Esophagus muscularis mucosa (tissue), 4 donors: ENCODE results near the gene RNF19B.

Experiments
- EP300 ChIP-seq: sonication (generic); formaldehyde crosslinking; IDR thresholded peaks from one replicate; pipeline ENCODE4 v1.6.1; 2017; ENCODE audit warnings: antibody characterized with exemption
- POLR2A ChIP-seq: fragments of 450-650 bp; IDR thresholded peaks from one replicate; pipeline ENCODE4 v1.6.1; 2017; ENCODE audit warnings: antibody characterized with exemption, moderate library complexity, mild to moderate bottlenecking, low read depth
- POLR2AphosphoS5 ChIP-seq, 2 donors: sonication (generic); formaldehyde crosslinking; IDR thresholded peaks; one replicate each; pipeline ENCODE4 v1.6.1; 2017; ENCODE audit warnings: antibody characterized with exemption in 2 of 2
- TF ChIP-seq, protein P1 (sequence below), 3 experiments: fragments of 200-600 bp in 2 of 3; fragments of 450-650 bp in 1 of 3; sonication (generic) in 2 of 3; IDR thresholded peaks; one replicate each; pipeline ENCODE4 v1.5.1; 2017 to 2019; ENCODE audit warnings: antibody characterized with exemption in 3 of 3, mild to moderate bottlenecking in 2 of 3, moderate library complexity in 1 of 3

DNA sequence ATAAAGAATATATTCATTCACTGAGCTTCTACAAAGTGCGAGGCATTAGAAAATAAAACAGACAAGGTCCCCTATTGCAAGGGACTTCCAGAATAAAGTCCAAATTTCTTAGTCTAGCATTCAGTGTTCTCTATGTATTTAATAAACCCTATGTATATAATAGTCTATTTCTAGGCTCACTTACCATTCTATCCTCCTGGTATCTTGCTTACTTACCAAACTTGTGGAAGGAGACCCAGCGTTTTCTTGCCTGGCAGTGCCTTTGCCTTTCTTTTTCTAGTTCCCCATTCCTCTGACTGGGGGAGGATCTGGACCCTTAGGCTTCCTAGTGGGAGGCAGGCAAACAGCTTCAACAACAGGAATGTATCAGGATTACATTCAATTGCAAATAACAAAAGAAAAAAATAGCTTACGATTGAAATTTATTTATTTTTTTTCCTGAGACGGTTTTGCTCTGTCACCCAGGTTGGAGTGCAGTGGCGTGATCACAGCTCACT, 690 bp upstream of the RNF19B start:
- TF ChIP-seq, protein P1, sequence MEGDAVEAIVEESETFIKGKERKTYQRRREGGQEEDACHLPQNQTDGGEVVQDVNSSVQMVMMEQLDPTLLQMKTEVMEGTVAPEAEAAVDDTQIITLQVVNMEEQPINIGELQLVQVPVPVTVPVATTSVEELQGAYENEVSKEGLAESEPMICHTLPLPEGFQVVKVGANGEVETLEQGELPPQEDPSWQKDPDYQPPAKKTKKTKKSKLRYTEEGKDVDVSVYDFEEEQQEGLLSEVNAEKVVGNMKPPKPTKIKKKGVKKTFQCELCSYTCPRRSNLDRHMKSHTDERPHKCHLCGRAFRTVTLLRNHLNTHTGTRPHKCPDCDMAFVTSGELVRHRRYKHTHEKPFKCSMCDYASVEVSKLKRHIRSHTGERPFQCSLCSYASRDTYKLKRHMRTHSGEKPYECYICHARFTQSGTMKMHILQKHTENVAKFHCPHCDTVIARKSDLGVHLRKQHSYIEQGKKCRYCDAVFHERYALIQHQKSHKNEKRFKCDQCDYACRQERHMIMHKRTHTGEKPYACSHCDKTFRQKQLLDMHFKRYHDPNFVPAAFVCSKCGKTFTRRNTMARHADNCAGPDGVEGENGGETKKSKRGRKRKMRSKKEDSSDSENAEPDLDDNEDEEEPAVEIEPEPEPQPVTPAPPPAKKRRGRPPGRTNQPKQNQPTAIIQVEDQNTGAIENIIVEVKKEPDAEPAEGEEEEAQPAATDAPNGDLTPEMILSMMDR (IDR thresholded peaks at IDR 0.05): no peak
- TF ChIP-seq POLR2A (no peak), POLR2AphosphoS5 (IDR thresholded peaks at IDR 0.05) (no peak), EP300 (no peak)
